Duodenal mucosa (tissue), 2 donors: Measurements from ENCODE around the gene SHC1.
"Not testable (repeated sequence)": the region's sequence is repeated elsewhere in the genome, so short reads cannot be mapped to it uniquely, and the experiment has no call there.

Source experiments
- H3K27ac ChIP-seq: one replicate; pipeline ENCODE4 v1.7.0; 2013; ENCODE audit warnings: low read depth, low read length
- H3K27me3 ChIP-seq, 2 donors: one replicate each; pipeline ENCODE4 v1.7.0; 2013; ENCODE audit warnings: low read length in 2 of 2, control low read depth in 1 of 2; ENCODE audit not compliant: insufficient read depth in 2 of 2, control insufficient read depth in 1 of 2
- H3K36me3 ChIP-seq, 2 donors: one replicate each; pipeline ENCODE4 v1.7.0; 2013; ENCODE audit warnings: low read length in 2 of 2, control low read depth in 1 of 2; ENCODE audit not compliant: insufficient read depth in 2 of 2, control insufficient read depth in 1 of 2
- H3K4me1 ChIP-seq, 2 donors: one replicate each; pipeline ENCODE4 v1.7.0; 2013; ENCODE audit warnings: low read length in 2 of 2, control low read depth in 1 of 2; ENCODE audit not compliant: insufficient read depth in 2 of 2, control insufficient read depth in 1 of 2
- H3K4me3 ChIP-seq, 2 donors: one replicate each; pipeline ENCODE4 v1.7.0; 2013; ENCODE audit warnings: low read length in 2 of 2, low read depth in 1 of 2
- H3K9ac ChIP-seq, 2 donors: one replicate each; pipeline ENCODE4 v1.7.0; 2013; ENCODE audit warnings: low read length in 2 of 2, low read depth in 1 of 2
- H3K9me3 ChIP-seq, 2 donors: one replicate each; pipeline ENCODE4 v1.7.0; 2013; ENCODE audit warnings: low read length in 2 of 2, control low read depth in 1 of 2; ENCODE audit not compliant: control insufficient read depth in 1 of 2

Gene SHC1

GRCh38 chr1:154982897-154983648 lies 12.5 kb upstream of the SHC1 start, which contains the start of gene FLAD1:
FLAD1 (plus strand) TSS chr1:154983344; CDS start chr1:154983695, 351 bp downstream.
- H3K27me3 ChIP-seq: no peaks in the 10 kb centered on the region
- H3K4me1 ChIP-seq: peaks cover 13 to 18% of the 10 kb centered on the region in 2 donors
- peaks cover 2 to 18% of the 10 kb centered on the region in 2 donors for H3K36me3 ChIP-seq
- no peak within 1 kb of the TSS for H3K27ac ChIP-seq
- H3K4me3 ChIP-seq: peak within 1 kb of the TSS; percentile 96 to 98
- peak within 1 kb of the TSS; percentile 78 to 93 for H3K9ac ChIP-seq
- no peaks in the 10 kb centered on the region for H3K9me3 ChIP-seq

GRCh38 chr1:154982341-154982740 lies 11.8 kb upstream of the SHC1 start:
- Histone ChIP-seq H3K27me3 (no peaks in the 10 kb centered on the region), H3K36me3 (peaks cover 0 to 10% of the 10 kb centered on the region in 2 donors), H3K4me3 (peak overlapping the region; percentile 69 to 96), H3K9ac (peak overlapping the region; percentile 16 to 49), H3K27ac (no peak overlapping the region), H3K9me3 (no peaks in the 10 kb centered on the region), H3K4me1 (peaks cover 11 to 17% of the 10 kb centered on the region in 2 donors)

- Histone ChIP-seq H3K27ac (no peak overlapping the region), H3K27me3 (no peaks in the 10 kb centered on the region), H3K9me3 (no peaks in the 10 kb centered on the region), H3K4me1 (peaks cover 7 to 10% of the 10 kb centered on the region in 2 donors), H3K36me3 (peaks cover 0 to 7% of the 10 kb centered on the region in 2 donors), H3K4me3 (no peak overlapping the region), H3K9ac (no peak overlapping the region)
Observed at GRCh38 chr1:154978360-154978759, 7.8 kb upstream of the SHC1 start.

- not testable (repeated sequence) for H3K9ac ChIP-seq, H3K27ac ChIP-seq, H3K27me3 ChIP-seq, H3K4me3 ChIP-seq, H3K9me3 ChIP-seq, H3K36me3 ChIP-seq
- peaks cover 10 to 14% of the 10 kb centered on the region in 2 donors for H3K4me1 ChIP-seq
Observed at GRCh38 chr1:154977762-154978161, 7.2 kb upstream of the SHC1 start.

GRCh38 chr1:154975409-154976059 lies 5.0 kb upstream of the SHC1 start:
- peak overlapping the region; percentile 98 for H3K27ac ChIP-seq
- H3K36me3 ChIP-seq: peaks cover 0 to 7% of the 10 kb centered on the region in 2 donors
- no peaks in the 10 kb centered on the region for H3K27me3 ChIP-seq
- H3K4me1 ChIP-seq: peaks cover 26 to 30% of the 10 kb centered on the region in 2 donors
- H3K4me3 ChIP-seq: peak overlapping the region; percentile 83
- H3K9me3 ChIP-seq: no peaks in the 10 kb centered on the region
- peak overlapping the region; percentile 96 to 100 for H3K9ac ChIP-seq

GRCh38 chr1:154974808-154975408 lies 4.4 kb upstream of the SHC1 start:
- no peaks in the 10 kb centered on the region for H3K9me3 ChIP-seq
- peaks cover 0 to 13% of the 10 kb centered on the region in 2 donors for H3K36me3 ChIP-seq
- H3K27me3 ChIP-seq: no peaks in the 10 kb centered on the region
- peaks cover 32 to 35% of the 10 kb centered on the region in 2 donors for H3K4me1 ChIP-seq
- H3K9ac ChIP-seq: peak overlapping the region; percentile 96 to 100
- peak overlapping the region; percentile 98 for H3K27ac ChIP-seq
- H3K4me3 ChIP-seq: peak overlapping the region; percentile 83

GRCh38 chr1:154974102-154974807 lies 3.7 kb upstream of the SHC1 start, which contains the start of gene CKS1B:
CKS1B (plus strand) TSS chr1:154974681; CDS start chr1:154974746, 65 bp downstream.
- Histone ChIP-seq H3K4me3 (peak within 1 kb of the TSS; percentile 83), H3K9me3 (no peaks in the 10 kb centered on the region), H3K27me3 (no peaks in the 10 kb centered on the region), H3K9ac (peak within 1 kb of the TSS; percentile 96 to 100), H3K27ac (peak within 1 kb of the TSS; percentile 98), H3K36me3 (peaks cover 0 to 17% of the 10 kb centered on the region in 2 donors), H3K4me1 (peaks cover 39 to 41% of the 10 kb centered on the region in 2 donors)

- peaks cover 43 to 46% of the 10 kb centered on the region in 2 donors for H3K4me1 ChIP-seq
- peak overlapping the region; percentile 76 to 83 for H3K4me3 ChIP-seq
- H3K27ac ChIP-seq: peak overlapping the region; percentile 98
Observed at GRCh38 chr1:154973344-154974101, 3.0 kb upstream of the SHC1 start.

More at GRCh38 chr1:154973344-154974101, 3.0 kb upstream of the SHC1 start:
- H3K9me3 ChIP-seq: no peaks in the 10 kb centered on the region
- H3K36me3 ChIP-seq: peaks cover 3 to 23% of the 10 kb centered on the region in 2 donors
- peak overlapping the region; percentile 87 to 96 for H3K9ac ChIP-seq
- H3K27me3 ChIP-seq: no peaks in the 10 kb centered on the region
